TTC549 (cell line): Measurements from ENCODE around the gene PDZD8.

ENCODE experiments used
- FAIRE-seq: peaks from 2 replicates; lab custom pipeline; 2012; peaks lifted over from hg19 to GRCh38; lab: Jason Lieb, UNC

PDZD8 gene

DNA sequence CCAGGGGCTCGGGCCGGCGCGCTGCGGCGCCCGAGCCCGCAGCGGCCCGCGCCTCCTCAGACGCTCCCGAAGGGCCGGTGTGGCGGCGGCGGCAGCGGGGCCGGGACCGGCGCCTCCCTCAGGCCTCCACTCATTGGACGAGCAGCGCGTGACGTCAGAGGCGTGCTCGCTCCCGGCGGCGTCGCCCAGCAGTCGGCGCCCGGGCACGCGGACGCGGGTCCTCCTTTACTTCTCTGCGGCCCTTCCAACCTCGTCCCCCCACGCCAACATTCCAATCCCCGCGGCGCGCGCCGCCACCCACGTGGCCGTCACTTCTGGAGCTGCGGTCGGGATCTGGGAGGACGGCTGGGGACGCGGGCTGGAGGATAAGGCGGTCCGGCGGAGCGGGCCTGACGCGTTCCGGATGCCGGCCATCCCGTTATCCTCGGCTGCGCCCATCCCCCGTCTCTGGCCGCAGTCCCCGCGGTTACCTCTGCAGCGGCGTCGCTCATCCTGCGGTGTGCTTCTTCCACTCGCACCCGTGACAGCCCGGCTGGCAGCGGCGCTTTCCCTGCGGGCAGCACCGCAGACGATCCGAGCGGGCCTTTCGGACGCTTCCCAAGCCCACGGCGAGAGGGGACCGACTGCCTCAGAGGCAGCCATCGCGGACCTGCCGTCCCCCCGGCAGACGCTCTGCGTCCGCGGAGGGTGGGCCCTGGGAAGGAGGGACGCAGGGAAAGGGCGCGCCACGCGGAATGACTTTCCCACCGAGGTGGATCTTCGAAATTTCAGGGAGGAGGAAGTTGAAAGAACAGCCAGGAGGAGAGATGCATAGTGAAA is at the start of gene PDZD8:
TSS of gene PDZD8 (minus strand) at position 81 of the 819 bp plus-strand sequence. CDS start 213 bp downstream, outside the sequence.
- FAIRE-seq, result no peak

- no peak for FAIRE-seq
These were observed 48.9 kb upstream of the PDZD8 start for GRCh38 chr10:117424171-117424570.

GRCh38 chr10:117421985-117422384 is 46.7 kb upstream of the PDZD8 start:
- FAIRE-seq, result no peak

DNA sequence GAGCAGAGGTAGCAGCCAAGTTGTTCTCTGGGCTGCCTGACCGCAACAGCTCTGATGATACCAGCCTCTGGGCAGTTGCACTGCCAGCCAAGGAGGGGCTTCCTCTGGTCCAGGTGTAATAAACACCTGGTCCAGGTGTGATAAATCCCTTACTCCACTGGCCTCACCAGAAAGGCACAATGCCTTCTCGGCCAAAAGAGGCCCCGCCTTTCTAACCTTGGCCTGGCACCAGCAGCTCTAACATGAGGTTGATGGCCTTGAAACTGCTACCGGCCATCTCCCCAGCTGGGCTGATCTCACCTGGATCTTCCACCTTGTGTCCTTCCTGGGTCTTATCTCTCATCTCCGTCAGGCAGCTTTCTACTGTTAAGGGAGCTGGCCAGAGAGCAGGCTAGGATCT is 45.5 kb upstream of the PDZD8 start:
- FAIRE-seq, result no peak

GRCh38 chr10:117419921-117420320 is 44.7 kb upstream of the PDZD8 start:
- FAIRE-seq, result no peak

DNA sequence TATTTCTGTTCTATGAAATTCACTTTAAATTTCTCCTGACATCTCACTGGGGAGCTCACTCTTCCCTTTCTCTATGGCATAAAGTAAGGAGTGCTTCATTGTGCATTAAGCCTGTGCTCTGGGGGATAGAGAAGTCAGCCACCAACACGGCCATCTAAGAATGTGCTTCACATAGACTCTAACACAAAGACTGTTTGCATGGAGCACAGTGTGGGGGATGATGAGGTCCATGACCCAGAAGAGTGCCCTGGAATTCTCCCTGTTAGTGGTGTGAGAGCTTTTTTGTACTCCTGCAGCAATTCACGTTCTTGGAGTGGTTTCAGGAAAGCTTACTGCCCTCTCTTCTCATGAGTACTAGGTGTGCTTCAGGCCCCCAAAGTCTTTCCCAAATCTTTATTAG is 43.9 kb upstream of the PDZD8 start:
- FAIRE-seq, result no peak

GRCh38 chr10:117418121-117418520 is 42.9 kb upstream of the PDZD8 start:
- FAIRE-seq, result no peak

GRCh38 chr10:117417196-117417595 is 42.0 kb upstream of the PDZD8 start:
- FAIRE-seq, result no peak

- no peak for FAIRE-seq
These were observed 38.8 kb upstream of the PDZD8 start for GRCh38 chr10:117413928-117414618.

- no peak for FAIRE-seq
These were observed 37.3 kb upstream of the PDZD8 start for GRCh38 chr10:117412469-117413010.

GRCh38 chr10:117411479-117412399 is 36.5 kb upstream of the PDZD8 start:
- FAIRE-seq, result no peak

GRCh38 chr10:117410557-117410956 is 35.3 kb upstream of the PDZD8 start:
- no peak for FAIRE-seq

DNA sequence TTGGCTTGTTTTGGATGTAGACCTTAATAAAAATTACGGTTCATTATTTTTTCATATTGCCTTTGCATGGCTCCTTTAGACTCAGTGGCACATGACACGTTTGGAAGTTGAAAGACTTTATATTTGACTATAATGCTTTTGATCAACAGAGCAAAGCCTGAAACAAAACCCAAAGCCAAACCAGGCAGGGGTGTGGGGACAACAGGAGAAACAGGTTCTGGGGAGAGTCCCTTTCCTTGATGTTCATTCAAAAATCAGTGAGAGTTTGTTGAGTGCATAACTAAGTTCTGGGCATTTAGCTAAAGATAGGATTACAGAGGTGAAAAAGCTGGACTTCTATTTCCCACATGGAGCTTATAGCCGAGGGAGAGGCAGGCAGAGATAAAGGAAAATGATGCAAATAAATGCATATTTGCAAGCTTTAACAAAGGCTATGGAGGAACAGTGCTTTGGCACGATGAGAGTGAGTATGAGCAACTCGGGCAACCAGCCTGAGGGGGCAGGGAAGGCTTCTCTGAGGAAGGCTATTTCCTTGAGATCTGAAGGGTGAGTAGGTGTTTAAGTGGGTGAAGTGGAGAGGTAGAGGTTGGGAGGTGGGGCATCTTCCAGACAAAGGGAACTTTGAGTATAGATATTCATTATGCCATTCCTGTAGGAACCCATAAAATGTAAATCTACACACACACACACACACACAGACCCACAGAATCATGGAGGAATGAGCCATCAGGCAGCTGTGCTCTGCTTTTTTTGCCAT is 34.5 kb upstream of the PDZD8 start:
- FAIRE-seq, result no peak

GRCh38 chr10:117408436-117409384 is 33.5 kb upstream of the PDZD8 start:
- FAIRE-seq, result no peak

DNA sequence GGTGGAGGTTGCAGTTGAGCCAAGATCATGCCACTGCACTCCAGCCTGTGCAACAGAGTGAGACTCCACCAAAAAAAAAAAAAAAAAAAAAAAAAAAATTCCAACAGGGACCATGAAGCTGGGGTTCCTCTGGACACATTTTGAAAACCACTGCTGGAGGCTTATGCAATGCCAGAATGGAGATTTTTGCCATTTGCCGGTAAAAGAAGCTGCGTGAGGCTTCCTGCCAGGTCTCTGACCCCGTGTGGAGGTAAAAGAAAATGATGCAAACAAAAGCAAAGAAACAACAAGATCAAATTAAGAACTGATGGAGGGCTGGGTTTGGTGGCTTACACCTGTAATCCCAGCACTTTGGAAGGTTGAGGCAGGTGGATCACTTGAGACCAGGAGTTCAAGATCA is 30.5 kb upstream of the PDZD8 start:
- no peak for FAIRE-seq

DNA sequence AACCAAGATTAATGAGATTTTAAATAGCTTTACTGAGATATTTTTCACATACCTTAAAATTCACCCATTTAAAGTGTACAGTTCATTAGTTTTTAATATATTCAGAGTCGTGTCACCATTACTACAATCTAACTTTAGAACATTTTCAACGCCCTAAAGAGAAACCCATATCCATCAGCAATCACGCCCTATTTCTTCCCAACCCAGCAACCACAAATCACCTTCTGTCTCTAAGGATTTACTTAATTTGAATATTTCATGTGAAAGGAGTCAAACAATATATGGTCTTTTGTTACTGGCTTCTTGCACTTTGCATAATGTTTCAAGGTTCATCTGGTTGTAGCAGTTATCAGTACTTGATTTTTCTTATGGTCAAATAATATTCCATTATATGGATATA is 25.1 kb upstream of the PDZD8 start:
- FAIRE-seq, result no peak

- no peak for FAIRE-seq
These were observed 24.3 kb upstream of the PDZD8 start for GRCh38 chr10:117399341-117400196.

DNA sequence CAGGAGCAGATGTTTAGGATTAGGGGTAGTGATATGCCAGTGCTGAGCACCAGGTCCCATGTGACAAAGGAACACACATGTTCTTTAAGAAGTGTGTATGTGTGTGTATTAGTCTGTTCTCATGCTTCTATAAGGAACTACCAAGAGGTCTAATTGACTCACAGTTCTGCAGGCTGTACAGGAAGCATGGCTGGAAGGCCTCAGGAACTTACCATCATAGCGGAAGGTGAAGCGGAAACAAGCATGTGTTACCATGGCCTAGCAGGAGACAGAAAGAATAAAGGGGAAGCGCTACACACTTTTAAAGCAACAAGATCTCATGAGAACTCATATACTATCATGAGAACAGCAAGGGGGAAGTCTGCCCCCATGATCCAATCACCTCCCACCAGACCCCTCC is 22.8 kb upstream of the PDZD8 start:
- FAIRE-seq, result no peak

DNA sequence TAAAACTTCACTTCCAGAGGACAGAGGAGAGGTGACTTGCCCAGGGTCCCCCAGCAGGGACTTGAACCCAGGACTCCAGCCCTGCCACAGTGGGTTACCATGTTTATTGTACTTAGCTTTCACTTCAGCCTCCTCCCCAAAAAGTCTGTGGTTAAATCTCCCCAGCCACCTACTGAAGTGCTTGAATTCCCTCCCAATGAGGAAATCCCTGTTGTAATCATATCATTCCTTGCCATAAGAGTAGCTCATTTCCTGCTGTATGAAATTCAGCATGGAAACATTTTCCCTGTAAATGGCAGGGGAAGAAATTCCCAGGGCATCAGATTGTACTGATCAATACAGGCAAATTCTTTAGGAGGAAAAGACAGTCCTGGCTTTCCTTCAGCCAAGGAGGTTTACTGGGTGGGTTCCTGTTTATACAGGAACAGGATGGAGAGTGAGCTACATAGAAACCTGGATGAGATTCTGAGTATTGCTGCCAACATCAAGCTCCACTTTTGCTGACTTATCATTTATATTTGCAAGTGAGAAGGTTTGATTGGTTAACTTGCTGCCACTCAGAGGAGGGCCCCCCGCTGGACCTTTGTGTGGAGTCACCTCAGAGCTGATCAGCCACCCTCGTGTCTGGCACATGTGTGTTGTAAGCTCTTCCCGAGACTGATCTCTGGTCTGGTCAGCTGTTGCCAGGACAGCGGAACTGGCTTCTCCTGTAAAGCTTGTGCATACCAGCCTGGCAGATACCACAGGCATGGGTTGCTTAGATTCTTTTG is 16.4 kb upstream of the PDZD8 start:
- FAIRE-seq, result no peak
